NCI-H2171 (cell line): ENCODE results near the gene UBA7.
"Not testable (repeated sequence)": the region's sequence is repeated elsewhere in the genome, so short reads cannot be mapped to it uniquely, and the experiment has no call there.

Experiments
- DNase-seq: peaks from one replicate; lab custom pipeline; 2025; lab: John Stamatoyannopoulos, UW

Gene UBA7

GRCh38 chr3:49813497-49814174 is at the start of gene UBA7:
UBA7 (minus strand) TSS chr3:49813953; CDS start chr3:49813787, 166 bp downstream.
- no peak for DNase-seq

- DNase-seq, result no peak
These were observed 46.0 kb upstream of the UBA7 start for GRCh38 chr3:49859576-49860305.

- DNase-seq, result peak; percentile 82
These were observed 42.6 kb upstream of the UBA7 start, which contains the start of gene TRAIP for GRCh38 chr3:49856181-49857005. TRAIP (minus strand) TSS chr3:49856564; CDS start chr3:49856453, 111 bp downstream.

- DNase-seq, result no peak
These were observed 41.9 kb upstream of the UBA7 start for GRCh38 chr3:49855662-49856061.

GRCh38 chr3:49845694-49846093 is 31.9 kb upstream of the UBA7 start:
- DNase-seq, result no peak

- no peak for DNase-seq
These were observed 30.9 kb upstream of the UBA7 start for GRCh38 chr3:49844464-49845183.

GRCh38 chr3:49842843-49843517 is 29.2 kb upstream of the UBA7 start:
- no peak for DNase-seq

GRCh38 chr3:49841806-49842205 is 28.1 kb upstream of the UBA7 start:
- DNase-seq, result no peak

GRCh38 chr3:49841126-49841696 is 27.5 kb upstream of the UBA7 start:
- no peak for DNase-seq

GRCh38 chr3:49840388-49840787 is 26.6 kb upstream of the UBA7 start:
- no peak for DNase-seq

- DNase-seq, result peak; percentile 29
These were observed 25.5 kb upstream of the UBA7 start for GRCh38 chr3:49839193-49839809.

- no peak for DNase-seq
These were observed 17.6 kb upstream of the UBA7 start for GRCh38 chr3:49831341-49831740.

- no peak for DNase-seq
These were observed 12.3 kb upstream of the UBA7 start for GRCh38 chr3:49826016-49826415.

GRCh38 chr3:49823131-49823530 is 9.4 kb upstream of the UBA7 start:
- not testable (repeated sequence) for DNase-seq

GRCh38 chr3:49812916-49813496 is 747 bp downstream of the UBA7 start:
- DNase-seq, result no peak

GRCh38 chr3:49807431-49808114 is 6.2 kb downstream of the UBA7 start:
- no peak for DNase-seq

- no peak for DNase-seq
These were observed 6.9 kb downstream of the UBA7 start for GRCh38 chr3:49806850-49807249.

- DNase-seq, result no peak
These were observed 7.7 kb downstream of the UBA7 start for GRCh38 chr3:49805897-49806701.

GRCh38 chr3:49805367-49805782 is 8.4 kb downstream of the UBA7 start:
- peak; percentile 56 for DNase-seq
